NB4 (cell line): Measurements from ENCODE around the gene ZNF445.
A peak's percentile ranks its signal among the peaks of the same experiment; 100 is the strongest.
"Not testable (repeated sequence)": the region's sequence is repeated elsewhere in the genome, so short reads cannot be mapped to it uniquely, and the experiment has no call there.

Experiments
- DNase-seq: peaks from one replicate; pipeline ENCODE4 v3.0.0; 2010; ENCODE audit warnings: low read depth
- H3K4me3 ChIP-seq: one replicate; pipeline ENCODE4 v1.5.1; 2011; ENCODE audit warnings: mild to moderate bottlenecking, low read depth, low read length, moderate library complexity
- CTCF ChIP-seq: IDR thresholded peaks from one replicate; pipeline ENCODE4 v1.5.1; 2012; ENCODE audit warnings: low read depth, low read length
- MAX ChIP-seq: IDR thresholded peaks from 2 replicates; pipeline ENCODE4 v1.6.1; 2011; ENCODE audit warnings: low read depth, low read length
- MYC ChIP-seq: IDR thresholded peaks from 2 replicates; pipeline ENCODE4 v1.6.1; 2011; ENCODE audit warnings: low read depth, low read length
- POLR2A ChIP-seq: IDR thresholded peaks from 2 replicates; pipeline ENCODE4 v1.6.1; 2011; ENCODE audit warnings: mild to moderate bottlenecking; ENCODE audit not compliant: insufficient read length; ENCODE audit errors: extremely low read depth

Gene ZNF445

GRCh38 chr3:44468572-44469520 lies 8.6 kb downstream of the ZNF445 start:
- peak; percentile 22 for DNase-seq
- no peak overlapping the region for H3K4me3 ChIP-seq
- no peak for TF ChIP-seq MYC
- TF ChIP-seq MAX = no peak
- TF ChIP-seq POLR2A = no peak
- no peak for TF ChIP-seq CTCF

GRCh38 chr3:44468099-44468537 lies 9.4 kb downstream of the ZNF445 start:
- not testable (repeated sequence) for DNase-seq, H3K4me3 ChIP-seq

GRCh38 chr3:44467241-44467640 lies 10.2 kb downstream of the ZNF445 start:
- no peak overlapping the region for H3K4me3 ChIP-seq
- DNase-seq = no peak

GRCh38 chr3:44464920-44465319 lies 12.6 kb downstream of the ZNF445 start:
- DNase-seq, H3K4me3 ChIP-seq: not testable (repeated sequence)

More at GRCh38 chr3:44467241-44467640, 10.2 kb downstream of the ZNF445 start:
- TF ChIP-seq POLR2A (no peak), MAX (no peak), MYC (no peak), CTCF (no peak)

GRCh38 chr3:44464509-44464908 lies 13.0 kb downstream of the ZNF445 start:
- TF ChIP-seq MYC (no peak), POLR2A (no peak), MAX (no peak), CTCF (no peak)
- H3K4me3 ChIP-seq = no peak overlapping the region
- no peak for DNase-seq

- DNase-seq, H3K4me3 ChIP-seq: not testable (repeated sequence)
Observed at GRCh38 chr3:44460050-44460449, 17.4 kb downstream of the ZNF445 start.

- TF ChIP-seq POLR2A = no peak
- no peak for TF ChIP-seq MAX
- TF ChIP-seq CTCF = no peak
- no peak for TF ChIP-seq MYC
- H3K4me3 ChIP-seq = no peak overlapping the region
- DNase-seq = no peak
Observed at GRCh38 chr3:44455318-44455717, 22.2 kb downstream of the ZNF445 start.
